Colonic mucosa (tissue), 4 donors: ENCODE data around the gene HDDC2. TPM values are rescaled to one million over a fixed set of nuclear protein-coding genes. Genes with fewer than 3 reads are reported as not detected.
A peak's percentile ranks its signal among the peaks of the same experiment; 100 is the strongest.

ENCODE experiments used
- DNase-seq: peaks from one replicate; pipeline ENCODE4 v3.0.0-alpha.2; 2020
- H3K27ac ChIP-seq: fragments of 200-600 bp; one replicate; pipeline ENCODE4 v1.8.0; 2021
- H3K27me3 ChIP-seq: fragments of 200-600 bp; one replicate; pipeline ENCODE4 v1.8.0; 2021
- H3K36me3 ChIP-seq: fragments of 200-600 bp; one replicate; pipeline ENCODE4 v1.8.0; 2021
- H3K4me1 ChIP-seq: fragments of 200-600 bp; one replicate; pipeline ENCODE4 v1.8.0; 2021; ENCODE audit warnings: mild to moderate bottlenecking
- H3K4me3 ChIP-seq: fragments of 200-600 bp; one replicate; pipeline ENCODE4 v1.8.0; 2021
- H3K9ac ChIP-seq, 2 donors: one replicate each; pipeline ENCODE4 v1.7.0; 2013; ENCODE audit warnings: control low read depth in 2 of 2, low read depth in 2 of 2, low read length in 2 of 2
- H3K9me3 ChIP-seq: fragments of 200-600 bp; one replicate; pipeline ENCODE4 v1.8.0; 2021
- CTCF ChIP-seq: fragments of 200-600 bp; IDR thresholded peaks from one replicate; pipeline ENCODE4 v1.8.0; 2022; ENCODE audit warnings: antibody characterized with exemption, mild to moderate bottlenecking
- intact Hi-C: fragments of 100-400 bp; cut with DNase I; formaldehyde crosslinking; loops from one replicate; pipeline ENCODE4 v1.14.1; 2022
- total RNA-seq, 2 donors: library from RNA; stranded (reverse); fragmentation: NEBNext Ultra II Directional in 1 of 2; extraction: Animal tissue kit (Norgen Biotek cat#: 25700) in 1 of 2; gene quantifications; one replicate each; pipeline ENCODE4 v1.2.1, GENCODE V29; 2021
- donor health status: healthy.
- donor health status: DM: no; HTN: no; CAD: no.
- donor health status: DM: no; HTN: no; CAD: no.

Gene HDDC2
- total RNA-seq, 2 donors from 2014 or later = 39.4 to 44.8 TPM

GRCh38 chr6:125277838-125278237, 23.9 kb downstream of the HDDC2 start:
- no peak for TF ChIP-seq CTCF
- H3K9ac ChIP-seq = no peak overlapping the region
- no peak overlapping the region for H3K27ac ChIP-seq
- no peaks in the 10 kb centered on the region for H3K4me1 ChIP-seq
- H3K9me3 ChIP-seq = no peaks in the 10 kb centered on the region
- no peak overlapping the region for H3K4me3 ChIP-seq
- no peaks in the 10 kb centered on the region for H3K27me3 ChIP-seq
- H3K36me3 ChIP-seq = no peaks in the 10 kb centered on the region
- intact Hi-C loops = no loop called here
- DNase-seq = no peak

GRCh38 chr6:125275779-125276178, 26.0 kb downstream of the HDDC2 start:
- intact Hi-C loops = no loop called here
- no peaks in the 10 kb centered on the region for H3K27me3 ChIP-seq
- H3K4me3 ChIP-seq = no peak overlapping the region
- H3K9ac ChIP-seq = no peak overlapping the region
- H3K9me3 ChIP-seq = no peaks in the 10 kb centered on the region
- H3K36me3 ChIP-seq = no peaks in the 10 kb centered on the region
- no peak for TF ChIP-seq CTCF
- DNase-seq = no peak
- no peaks in the 10 kb centered on the region for H3K4me1 ChIP-seq
- H3K27ac ChIP-seq = no peak overlapping the region

GRCh38 chr6:125274935-125275334, 26.8 kb downstream of the HDDC2 start:
- no peak for DNase-seq
- Histone ChIP-seq H3K4me3 (no peak overlapping the region), H3K27me3 (no peaks in the 10 kb centered on the region), H3K36me3 (no peaks in the 10 kb centered on the region), H3K27ac (no peak overlapping the region), H3K4me1 (no peaks in the 10 kb centered on the region), H3K9ac (no peak overlapping the region), H3K9me3 (no peaks in the 10 kb centered on the region)
- intact Hi-C loops = no loop called here
- TF ChIP-seq CTCF = no peak

- no peaks in the 10 kb centered on the region for H3K27me3 ChIP-seq
- no peaks in the 10 kb centered on the region for H3K36me3 ChIP-seq
- no peak for TF ChIP-seq CTCF
- no peak overlapping the region for H3K9ac ChIP-seq
- no peaks in the 10 kb centered on the region for H3K4me1 ChIP-seq
- intact Hi-C loops = no loop called here
- H3K4me3 ChIP-seq = no peak overlapping the region
- no peaks in the 10 kb centered on the region for H3K9me3 ChIP-seq
- peak; percentile 37 for DNase-seq
- H3K27ac ChIP-seq = no peak overlapping the region
Measured at GRCh38 chr6:125273965-125274364, 27.8 kb downstream of the HDDC2 start.

GRCh38 chr6:125273251-125273650, 28.5 kb downstream of the HDDC2 start:
- intact Hi-C loops = no loop called here
- H3K27me3 ChIP-seq = no peaks in the 10 kb centered on the region
- H3K4me1 ChIP-seq = no peaks in the 10 kb centered on the region
- no peak for DNase-seq
- H3K9ac ChIP-seq = no peak overlapping the region
- no peak overlapping the region for H3K4me3 ChIP-seq
- no peak for TF ChIP-seq CTCF
- H3K36me3 ChIP-seq = no peaks in the 10 kb centered on the region
- H3K9me3 ChIP-seq = no peaks in the 10 kb centered on the region
- no peak overlapping the region for H3K27ac ChIP-seq
